NCI-H2107 (cell line): Measurements from ENCODE around the gene HPCA.

Source experiments
- DNase-seq: peaks from one replicate; lab custom pipeline; 2025; lab: John Stamatoyannopoulos, UW

Gene HPCA

DNA sequence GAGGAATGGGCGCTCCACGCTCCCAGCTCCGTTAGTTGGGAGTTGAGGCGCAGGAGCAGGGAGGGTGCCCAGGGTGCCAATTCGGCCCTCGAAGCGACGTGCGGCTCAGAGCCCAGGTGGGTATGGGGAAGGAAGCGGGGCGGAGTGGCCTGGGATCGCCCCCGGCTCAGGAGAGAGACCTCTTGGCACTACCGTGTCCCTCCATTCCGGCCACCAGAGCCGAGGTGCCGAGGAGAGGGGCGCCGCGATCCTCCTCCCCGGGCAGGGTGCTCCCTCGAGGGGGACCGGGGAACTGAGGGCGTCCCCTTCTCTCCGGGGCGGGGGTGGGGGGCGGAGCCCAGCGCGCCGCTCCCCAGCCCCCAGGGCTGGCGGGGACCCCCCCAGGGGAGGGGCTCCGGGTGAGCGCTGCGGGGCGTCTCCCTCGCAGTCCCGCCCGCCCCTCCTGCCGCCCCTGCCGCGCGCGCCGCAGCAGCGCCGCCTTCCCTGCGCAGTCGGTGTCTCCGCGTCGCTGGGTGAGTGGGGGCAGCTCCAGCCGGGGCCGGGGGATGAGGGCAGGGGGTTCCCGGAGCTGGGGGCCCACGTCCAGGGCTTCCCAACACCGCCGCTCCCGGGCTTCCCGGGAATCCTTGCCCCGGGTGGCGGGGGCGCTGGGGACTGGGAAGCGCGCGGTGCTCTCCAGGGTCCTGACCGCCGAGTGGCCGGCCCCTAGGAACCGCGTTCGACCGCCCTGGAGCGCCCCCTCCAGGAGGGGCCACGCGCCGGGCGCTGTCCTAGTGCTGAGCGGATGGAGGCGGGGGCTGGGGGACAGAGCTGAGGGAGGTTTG lies at the start of gene HPCA:
HPCA (plus strand) TSS at position 488 of the 824 bp plus-strand sequence. CDS start 2,408 bp downstream, outside the sequence.
- DNase-seq: no peak

GRCh38 chr1:32848354-32849063 lies 37.8 kb upstream of the HPCA start:
- DNase-seq: no peak

DNA sequence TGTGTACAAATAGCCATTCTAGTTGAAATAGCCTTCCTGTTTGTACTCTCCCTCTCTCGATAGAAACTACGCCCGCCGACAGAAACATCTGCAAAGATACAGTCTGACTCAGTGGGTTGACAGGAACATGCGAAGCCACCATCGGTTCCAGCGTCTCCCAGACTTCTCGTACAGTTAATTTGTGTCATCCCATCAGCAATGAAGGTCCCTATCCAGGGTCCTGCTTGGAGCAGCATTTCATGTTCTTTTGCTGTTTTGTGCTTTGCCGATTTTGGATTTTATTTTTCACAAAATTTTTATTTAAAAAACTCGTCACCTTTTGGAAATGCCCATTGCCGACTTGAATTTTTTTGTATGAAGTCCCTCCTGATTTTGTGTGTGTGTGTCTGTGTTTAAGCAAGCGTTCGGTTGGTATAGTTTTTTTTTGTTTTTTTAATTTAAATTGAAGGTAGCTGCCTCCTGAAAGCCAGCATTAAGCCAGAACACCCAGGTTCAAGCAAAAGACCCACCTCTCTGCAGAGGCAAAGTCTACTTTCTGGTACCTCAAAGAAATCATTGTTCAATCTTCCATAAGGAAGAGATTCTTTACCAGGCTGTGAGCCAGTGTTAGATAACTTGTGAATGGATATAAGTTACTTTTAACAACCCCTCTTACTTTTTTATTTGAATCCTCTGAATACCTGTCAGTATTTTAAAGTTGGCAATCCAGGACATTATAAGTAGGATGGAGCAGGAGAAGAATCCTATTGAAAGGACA lies 30.3 kb upstream of the HPCA start:
- no peak for DNase-seq

GRCh38 chr1:32858136-32858535 lies 28.2 kb upstream of the HPCA start:
- DNase-seq: no peak

DNA sequence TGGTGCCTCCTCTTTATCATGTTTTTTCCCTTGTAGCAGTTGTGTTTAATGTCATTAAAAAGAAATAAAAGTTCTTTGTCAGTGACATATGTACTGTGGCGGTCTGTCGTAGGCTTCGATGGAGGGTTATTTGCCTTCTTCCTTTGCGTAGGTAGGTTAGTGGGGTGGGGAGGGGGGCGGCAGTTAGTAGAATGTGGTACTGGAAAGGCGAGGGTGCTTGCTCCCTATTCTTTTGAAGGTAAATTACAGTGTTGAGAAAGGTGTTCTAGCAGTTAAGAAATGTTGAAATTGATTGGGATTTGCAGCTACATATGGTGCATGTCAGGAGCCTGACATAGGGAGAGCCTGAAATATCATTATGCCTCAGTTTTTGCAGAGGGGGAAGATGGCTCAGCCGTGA lies 27.5 kb upstream of the HPCA start:
- no peak for DNase-seq

DNA sequence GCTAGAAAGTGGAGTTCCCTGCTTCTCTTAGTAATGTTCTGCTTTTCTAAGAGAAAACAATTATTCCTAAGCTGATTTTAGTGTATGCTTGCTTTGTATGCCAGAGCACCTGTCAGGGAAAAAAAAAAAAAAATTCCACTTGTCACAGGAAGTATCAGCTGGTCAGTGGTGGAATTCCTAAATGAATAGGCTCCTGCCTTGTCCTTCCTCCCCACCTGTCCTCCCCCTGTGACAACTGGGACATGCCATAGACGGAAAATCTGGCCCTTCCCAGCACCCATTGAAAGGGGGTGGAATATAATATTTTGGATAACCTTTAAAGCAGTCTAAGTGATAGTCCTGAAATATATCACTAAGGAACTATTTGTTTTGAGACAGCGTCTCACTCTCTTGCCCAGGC lies 26.4 kb upstream of the HPCA start:
- DNase-seq: no peak

- DNase-seq: no peak
Measured at GRCh38 chr1:32860566-32860965, 25.7 kb upstream of the HPCA start.

GRCh38 chr1:32861904-32862695 lies 24.2 kb upstream of the HPCA start:
- DNase-seq: no peak

DNA sequence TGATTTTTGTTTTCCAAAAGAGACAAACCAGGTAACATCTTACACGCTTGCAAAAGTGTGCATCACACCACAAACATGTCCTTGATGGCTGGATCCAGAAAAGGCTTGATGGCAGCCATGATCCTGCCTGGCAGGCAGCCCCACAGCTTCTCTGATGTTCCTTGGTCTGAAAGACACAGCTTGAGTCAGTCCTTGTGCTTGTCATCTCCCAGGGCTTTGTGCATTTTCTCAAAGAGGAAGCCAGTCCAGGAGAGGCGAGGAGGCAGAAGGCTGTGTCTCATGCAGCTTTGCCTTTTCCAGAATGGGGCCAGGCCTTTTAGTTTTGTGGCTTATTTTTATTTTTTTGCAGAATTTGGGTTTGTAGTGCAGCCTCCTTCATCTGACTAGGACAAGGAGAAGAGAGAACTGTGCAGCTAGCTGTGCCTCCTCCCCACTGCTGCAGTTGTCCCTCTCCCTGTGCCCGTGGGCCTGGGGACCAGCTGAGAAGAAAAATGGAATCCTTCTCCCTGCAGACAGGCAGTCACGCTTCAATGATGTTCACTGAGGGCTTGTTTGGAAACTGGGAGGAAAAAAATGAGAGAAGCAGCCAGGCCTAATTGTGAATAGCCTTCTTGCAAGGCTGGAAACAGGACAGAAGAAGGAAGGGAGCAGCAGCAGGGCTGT lies 22.9 kb upstream of the HPCA start:
- no peak for DNase-seq

DNA sequence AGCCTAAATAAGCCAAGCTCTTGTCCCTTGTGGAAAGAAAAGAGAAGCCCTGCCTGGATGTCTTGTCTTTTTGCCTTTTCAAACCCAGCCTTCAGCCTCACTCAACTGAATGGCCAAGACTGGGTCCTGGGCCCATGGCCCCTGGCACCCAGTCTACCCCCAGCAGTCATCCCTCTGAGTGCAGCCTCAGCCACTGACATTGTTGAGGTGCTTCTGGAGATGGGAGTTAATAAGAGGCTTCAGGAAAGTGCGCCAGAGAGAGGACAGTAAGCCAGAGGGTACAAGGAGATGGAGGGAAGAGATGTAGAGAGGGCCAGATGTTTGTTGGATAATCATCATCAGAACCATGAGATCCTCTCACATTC lies 22.4 kb upstream of the HPCA start:
- DNase-seq: no peak

DNA sequence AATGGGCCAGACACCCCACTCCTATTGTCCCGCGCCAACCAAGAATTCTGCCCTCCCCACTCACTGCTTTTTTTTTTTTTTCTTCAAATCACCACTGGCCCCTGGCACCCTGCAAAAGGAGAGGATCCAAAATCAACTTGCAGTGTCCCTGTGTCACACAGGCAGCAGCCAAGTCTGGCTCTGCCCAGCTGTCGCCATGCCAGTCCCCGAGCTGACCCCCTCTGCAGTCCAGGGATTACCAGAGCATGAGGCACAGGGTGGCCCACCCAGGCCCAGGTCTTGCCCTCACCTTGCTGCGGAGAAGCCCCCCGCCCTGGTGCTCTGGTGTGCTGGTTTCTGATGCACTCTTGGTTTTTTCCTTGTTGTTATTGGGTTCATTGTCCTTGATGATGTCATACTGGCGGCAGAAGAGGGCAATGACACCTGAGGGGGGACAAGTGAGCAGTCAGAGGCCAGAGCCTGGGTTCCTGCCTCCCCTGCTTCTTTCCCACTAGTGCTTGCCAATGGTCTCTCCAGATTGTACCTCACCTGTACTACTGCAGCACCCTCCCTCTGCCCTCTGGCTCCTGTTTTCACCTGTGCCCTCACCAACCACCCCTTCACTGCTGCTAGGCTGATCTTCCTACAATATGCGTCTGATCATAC lies 21.8 kb upstream of the HPCA start:
- no peak for DNase-seq

- no peak for DNase-seq
Measured at GRCh38 chr1:32865639-32866405, 20.5 kb upstream of the HPCA start.

DNA sequence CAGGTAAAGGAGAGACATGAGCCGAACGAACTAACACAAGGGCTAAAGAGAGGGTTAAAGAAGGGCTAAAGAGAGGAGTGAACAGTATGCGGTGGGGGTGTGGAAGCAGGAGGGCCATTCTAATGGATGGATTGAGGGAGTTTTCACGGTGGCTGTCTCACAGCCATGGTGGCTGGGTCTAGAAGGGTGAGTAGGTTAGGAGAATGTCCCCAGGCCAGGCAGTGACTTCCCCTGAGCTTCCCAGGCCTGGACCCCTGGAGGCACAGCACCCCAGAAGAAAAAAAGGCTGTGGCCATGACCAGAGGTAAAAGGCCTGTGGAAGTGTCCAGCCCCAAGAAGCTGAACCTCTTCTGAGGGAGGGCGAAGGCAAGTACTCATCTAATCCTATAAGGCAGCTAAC lies 19.1 kb upstream of the HPCA start:
- no peak for DNase-seq

DNA sequence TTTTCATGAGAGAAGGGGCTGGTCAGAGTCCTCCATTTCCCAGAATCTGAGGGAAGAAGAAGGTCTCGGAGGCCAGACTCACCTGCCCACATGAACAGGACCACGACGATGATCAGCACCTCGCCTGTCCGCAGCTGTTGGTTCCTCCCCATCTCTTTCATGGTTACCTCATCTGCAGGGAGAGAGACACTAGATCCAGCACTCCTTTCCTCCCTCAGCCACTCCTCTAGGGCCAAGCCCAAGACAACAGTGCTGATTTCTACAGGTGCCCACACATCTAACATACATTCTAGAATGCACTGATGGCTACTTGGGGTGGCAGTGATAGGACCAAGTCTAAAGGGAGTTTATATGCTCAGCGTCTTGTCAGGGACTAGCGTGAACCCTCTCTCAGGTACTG lies 18.6 kb upstream of the HPCA start:
- DNase-seq: no peak

DNA sequence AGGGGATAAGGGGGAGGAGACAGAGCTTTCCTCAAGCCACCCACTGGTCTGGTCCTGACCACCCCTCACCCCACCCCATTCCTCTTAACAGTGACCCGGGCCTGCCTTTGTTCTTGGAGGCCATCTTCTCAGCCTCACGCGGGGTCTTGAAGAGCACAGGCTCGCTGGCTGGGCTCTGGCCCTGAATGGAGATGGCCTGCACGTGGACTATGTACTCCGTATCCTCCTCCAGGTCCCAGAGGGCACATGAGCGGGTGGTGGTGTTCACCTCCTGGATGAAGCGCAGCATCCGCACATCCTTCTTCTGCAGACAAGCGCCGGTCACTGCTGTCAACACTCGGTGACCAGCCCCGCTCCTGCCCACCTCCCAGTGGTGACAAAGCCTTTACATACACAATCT lies 18.2 kb upstream of the HPCA start:
- no peak for DNase-seq

GRCh38 chr1:32868806-32869455 lies 17.4 kb upstream of the HPCA start:
- no peak for DNase-seq

GRCh38 chr1:32869923-32870614 lies 16.2 kb upstream of the HPCA start:
- DNase-seq: no peak

DNA sequence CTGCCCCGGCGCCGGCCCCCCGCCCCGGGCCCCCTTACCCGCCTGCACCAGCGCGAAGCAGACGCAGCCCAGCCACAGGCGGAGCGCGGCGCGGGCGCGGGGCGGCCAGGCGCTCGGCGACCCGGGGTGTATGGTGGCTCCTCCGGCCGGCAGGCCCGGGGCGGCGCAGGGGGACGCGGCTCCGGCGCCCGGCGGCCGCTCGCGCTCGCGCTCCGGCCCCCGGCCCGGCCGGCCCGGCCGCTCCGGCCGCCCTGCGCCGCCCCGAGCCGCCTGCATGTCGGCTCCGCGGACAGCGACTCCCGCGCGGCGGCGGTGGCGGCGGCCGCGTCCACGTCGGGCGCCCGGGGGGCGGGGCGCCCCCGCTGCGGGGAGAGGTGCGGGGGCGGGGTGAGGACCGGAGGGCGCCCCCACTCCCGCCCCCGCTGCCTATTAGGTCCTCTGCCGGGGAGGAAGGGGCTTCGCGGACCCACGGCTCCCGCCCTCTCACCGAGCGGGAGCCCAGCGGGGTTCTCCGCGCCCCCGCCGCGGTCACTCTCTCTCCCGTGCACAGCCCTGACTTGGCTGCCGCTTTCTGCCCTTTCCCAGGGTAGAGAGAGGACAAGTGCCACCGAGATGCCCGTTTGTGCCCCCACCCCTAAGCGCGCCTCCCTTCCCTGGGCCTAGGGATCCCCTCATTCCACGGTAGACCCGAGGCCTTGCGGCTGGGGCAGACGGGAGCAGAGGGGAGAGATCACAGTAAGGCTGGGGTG lies 15.5 kb upstream of the HPCA start, which contains the start of gene FNDC5:
FNDC5 (minus strand) TSS at position 298 of the 749 bp plus-strand sequence.
- DNase-seq: no peak
